Neutrophil (primary cell): ENCODE measurements around the gene NUDT16.
A peak's percentile ranks its signal among the peaks of the same experiment; 100 is the strongest.

Source experiments
- H3K27ac ChIP-seq: fragments of 200-600 bp; sonication (generic); 2 replicates; pipeline ENCODE4 v1.5.1; 2016; ENCODE audit warnings: mild to moderate bottlenecking, moderate library complexity
- H3K27me3 ChIP-seq: fragments of 200-600 bp; sonication (generic); 2 replicates; pipeline ENCODE4 v1.6.0; 2016; ENCODE audit warnings: mild to moderate bottlenecking
- H3K36me3 ChIP-seq: fragments of 200-600 bp; sonication (generic); 2 replicates; pipeline ENCODE4 v1.5.1; 2017
- H3K4me1 ChIP-seq, 2 experiments: fragments of 200-600 bp in 1 of 2; sonication (generic) in 1 of 2; 1 replicate in 1 of 2; 2 replicates in 1 of 2; pipeline versions ENCODE4 v1.5.1 to v1.6.1; 2013 to 2016; ENCODE audit warnings: low read depth in 1 of 2, low read length in 1 of 2, mild to moderate bottlenecking in 1 of 2, moderate library complexity in 1 of 2; ENCODE audit not compliant: control insufficient read depth in 1 of 2, insufficient read depth in 1 of 2
- H3K4me3 ChIP-seq, 2 experiments: fragments of 200-600 bp in 1 of 2; sonication (generic) in 1 of 2; 1 replicate in 1 of 2; 2 replicates in 1 of 2; pipeline ENCODE4 v1.5.1; 2013 to 2016; ENCODE audit warnings: low read depth in 1 of 2, low read length in 1 of 2, mild to moderate bottlenecking in 1 of 2, moderate library complexity in 1 of 2
- H3K9me3 ChIP-seq: fragments of 200-600 bp; sonication (generic); 2 replicates; pipeline ENCODE4 v1.5.1; 2016
- CTCF ChIP-seq: fragments of 200-600 bp; sonication (generic); IDR thresholded peaks from 2 replicates; pipeline ENCODE4 v1.5.1; 2016; ENCODE audit warnings: antibody characterized with exemption

NUDT16 gene

GRCh38 chr3:131349946-131350347 lies 31.6 kb upstream of the NUDT16 start:
- no peak overlapping the region for H3K4me3 ChIP-seq
- TF ChIP-seq CTCF = no peak
- H3K9me3 ChIP-seq = no peaks in the 10 kb centered on the region
- H3K27ac ChIP-seq = no peak overlapping the region
- H3K36me3 ChIP-seq = no peaks in the 10 kb centered on the region
- peaks cover 14 to 20% of the 10 kb centered on the region in 2 experiments for H3K4me1 ChIP-seq
- H3K27me3 ChIP-seq = no peaks in the 10 kb centered on the region

DNA sequence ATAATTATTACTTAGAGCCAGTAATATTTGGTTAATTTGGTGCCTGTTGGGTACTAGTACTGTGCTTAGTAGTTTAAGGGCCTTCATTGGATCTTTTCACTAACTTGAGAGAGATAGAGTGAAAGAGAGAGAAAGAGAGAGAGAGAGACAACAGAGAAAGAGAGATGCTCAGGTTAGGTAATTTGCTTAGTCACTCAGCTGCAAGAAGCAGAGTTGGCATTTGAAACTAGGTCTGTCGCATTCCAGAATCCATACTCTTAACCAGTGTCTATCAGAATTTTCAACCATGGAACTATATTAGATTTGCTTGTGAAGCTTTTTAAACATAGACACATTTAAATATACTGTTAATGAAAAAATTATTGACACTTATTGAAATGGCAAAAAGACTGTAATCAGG lies 31.1 kb upstream of the NUDT16 start:
- H3K27ac ChIP-seq = no peak overlapping the region
- H3K27me3 ChIP-seq = no peaks in the 10 kb centered on the region
- no peak for TF ChIP-seq CTCF
- H3K4me1 ChIP-seq = peaks cover 14 to 20% of the 10 kb centered on the region in 2 experiments
- H3K4me3 ChIP-seq = no peak overlapping the region
- H3K36me3 ChIP-seq = no peaks in the 10 kb centered on the region
- H3K9me3 ChIP-seq = no peaks in the 10 kb centered on the region

GRCh38 chr3:131353016-131353877 lies 28.3 kb upstream of the NUDT16 start:
- no peak for TF ChIP-seq CTCF

DNA sequence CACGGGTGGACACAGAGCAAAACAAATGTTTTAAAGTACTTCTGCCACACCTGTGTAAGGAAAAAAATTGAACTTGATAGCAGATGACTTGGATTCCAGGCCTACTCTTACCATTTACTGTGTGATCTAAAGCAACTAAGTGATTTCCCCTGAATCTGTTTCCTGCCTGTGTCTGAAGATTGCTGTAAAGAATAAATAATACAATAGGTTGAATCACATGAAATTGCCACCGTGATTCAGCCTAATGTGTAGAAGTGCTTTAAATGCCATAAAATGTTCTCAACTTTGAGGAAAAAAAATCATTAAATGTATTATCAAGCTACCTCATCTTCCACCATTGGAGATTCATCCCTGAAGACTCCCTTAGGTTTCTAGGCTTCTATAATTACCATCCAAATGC lies 27.6 kb upstream of the NUDT16 start:
- H3K4me1 ChIP-seq = peaks cover 14 to 20% of the 10 kb centered on the region in 2 experiments
- peaks cover 13% of the 10 kb centered on the region for H3K36me3 ChIP-seq
- H3K27ac ChIP-seq = peak overlapping the region; percentile 40
- H3K4me3 ChIP-seq = no peak overlapping the region
- no peaks in the 10 kb centered on the region for H3K27me3 ChIP-seq
- no peak for TF ChIP-seq CTCF
- H3K9me3 ChIP-seq = no peaks in the 10 kb centered on the region

More at GRCh38 chr3:131353016-131353877, 28.3 kb upstream of the NUDT16 start:
- Histone ChIP-seq H3K27ac (peak overlapping the region; percentile 40), H3K4me3 (no peak overlapping the region), H3K9me3 (no peaks in the 10 kb centered on the region), H3K4me1 (peaks cover 14 to 20% of the 10 kb centered on the region in 2 experiments), H3K27me3 (no peaks in the 10 kb centered on the region), H3K36me3 (peaks cover 13% of the 10 kb centered on the region)

DNA sequence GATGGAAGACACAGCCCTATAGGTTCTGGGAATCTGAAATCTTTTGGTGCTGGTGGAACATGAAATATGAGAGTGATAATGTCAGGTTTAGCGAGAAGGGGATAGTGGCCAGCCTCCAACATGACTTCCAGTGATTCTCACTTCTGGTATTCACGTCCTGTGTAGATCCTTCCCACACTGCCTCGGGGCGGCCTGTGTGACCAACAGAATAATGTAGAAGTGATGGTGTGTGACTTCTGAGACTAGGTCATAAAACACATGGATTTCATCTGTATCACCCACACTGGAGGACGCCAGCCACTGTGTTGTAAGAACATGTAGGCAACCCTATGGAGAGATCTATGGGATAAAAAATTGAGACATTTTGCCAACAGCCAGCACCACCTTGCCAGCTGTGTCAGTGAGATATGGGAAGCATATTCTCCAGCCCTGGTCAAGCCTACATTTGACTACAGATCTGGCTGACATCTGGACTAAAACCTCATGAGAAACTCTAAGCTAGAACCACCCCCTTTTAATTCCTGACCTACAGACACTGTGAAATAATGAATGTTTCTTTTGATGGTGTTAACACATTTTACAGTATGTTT lies 25.5 kb upstream of the NUDT16 start:
- Histone ChIP-seq H3K4me1 (peaks cover 17 to 27% of the 10 kb centered on the region in 2 experiments), H3K4me3 (no peak overlapping the region), H3K27ac (no peak overlapping the region), H3K9me3 (no peaks in the 10 kb centered on the region), H3K27me3 (no peaks in the 10 kb centered on the region), H3K36me3 (peaks cover 13% of the 10 kb centered on the region)
- no peak for TF ChIP-seq CTCF
